Measurements from ENCODE around the gene GPR158.

The GPR158 gene

DNA sequence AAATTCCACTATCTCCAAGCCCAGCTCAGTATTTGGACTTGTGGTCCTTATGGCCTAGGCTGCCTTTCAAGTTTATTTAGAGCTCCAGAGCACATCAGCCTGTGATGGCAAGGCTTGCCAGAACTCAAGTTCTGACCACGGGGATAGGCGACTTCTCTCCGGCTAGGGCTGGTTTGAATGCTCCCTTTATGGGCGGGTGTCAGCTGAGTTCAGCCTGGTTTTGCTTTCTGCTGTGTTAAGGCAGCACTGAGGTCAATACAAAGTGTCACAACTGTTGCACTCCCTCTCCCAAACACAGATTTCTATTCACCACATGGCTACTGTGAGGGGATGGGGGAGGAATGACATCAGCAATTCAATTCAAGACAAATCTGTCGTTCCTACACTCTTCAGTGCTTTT, 441.1 kb downstream of the GPR158 start:
- no peak for DNase-seq

DNA sequence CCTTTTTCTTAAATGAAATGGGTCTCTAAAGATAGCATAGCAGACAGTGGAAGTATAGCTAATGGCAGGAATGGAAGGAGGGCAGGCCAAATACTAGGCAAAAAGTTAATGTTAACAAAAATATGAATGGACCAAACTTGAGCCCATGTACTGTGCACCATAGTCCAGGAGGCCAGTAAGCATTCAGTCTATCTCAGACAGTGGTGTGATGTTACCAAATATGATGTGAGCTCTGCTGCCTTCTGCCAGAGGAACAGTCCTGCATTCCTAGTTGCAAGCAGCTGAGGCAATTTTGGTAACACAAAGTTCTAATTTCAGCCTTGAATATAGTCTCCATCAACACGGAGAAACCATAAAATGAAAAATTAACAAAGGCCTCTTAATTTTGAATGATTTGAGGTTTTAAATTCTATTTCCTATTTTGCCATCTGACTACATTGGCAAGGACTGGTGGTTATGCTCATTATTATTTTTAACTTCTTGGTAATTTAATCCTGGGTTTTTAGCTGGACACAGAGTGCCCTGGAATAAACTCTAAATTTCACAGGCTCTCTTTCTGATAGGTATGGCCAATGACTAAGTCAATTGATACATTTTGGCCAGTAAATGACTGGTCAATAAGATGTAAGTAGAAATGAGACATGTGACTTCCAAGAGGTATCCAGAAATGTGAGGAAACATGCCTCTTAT, 442.2 kb downstream of the GPR158 start:
- DNase-seq, result no peak

DNA sequence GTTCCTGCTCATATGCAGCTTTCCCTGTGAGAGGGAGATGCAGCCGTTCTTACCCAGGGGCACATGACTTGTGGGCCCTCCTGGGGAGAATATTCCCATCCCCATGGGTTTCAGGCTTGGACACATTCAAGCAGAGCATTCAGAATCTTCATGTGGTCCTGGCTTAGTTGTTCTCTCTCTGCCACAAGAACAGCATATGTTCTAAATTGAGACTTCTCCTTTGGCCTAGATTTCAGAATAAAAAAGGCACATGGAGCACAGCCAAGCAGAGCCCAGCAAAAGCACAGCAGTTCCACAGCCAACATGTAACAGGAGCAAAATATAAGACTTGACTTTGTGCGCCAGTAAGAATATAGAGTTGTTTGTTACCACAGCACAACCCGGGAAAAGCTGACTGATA, 452.8 kb downstream of the GPR158 start:
- no peak for DNase-seq

DNA sequence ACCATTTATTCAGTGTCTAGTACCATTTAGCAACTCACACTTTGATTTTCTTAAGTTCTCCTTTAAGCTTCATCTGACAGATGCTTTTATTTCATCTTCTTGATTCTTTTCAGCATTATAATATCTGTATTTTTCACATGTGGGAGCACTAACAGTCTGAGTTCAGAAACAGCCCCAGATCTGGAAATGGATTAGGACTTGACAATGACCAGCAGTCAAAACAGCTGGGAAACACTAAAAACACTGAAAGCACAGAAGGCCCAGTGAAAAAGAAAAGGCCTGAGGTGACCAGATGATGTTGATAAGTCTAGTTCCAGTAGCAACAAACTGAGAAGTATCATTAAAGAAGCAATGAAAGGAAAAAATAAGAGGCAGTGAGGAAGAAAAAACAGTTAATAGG, 454.5 kb downstream of the GPR158 start:
- DNase-seq, result no peak

DNA sequence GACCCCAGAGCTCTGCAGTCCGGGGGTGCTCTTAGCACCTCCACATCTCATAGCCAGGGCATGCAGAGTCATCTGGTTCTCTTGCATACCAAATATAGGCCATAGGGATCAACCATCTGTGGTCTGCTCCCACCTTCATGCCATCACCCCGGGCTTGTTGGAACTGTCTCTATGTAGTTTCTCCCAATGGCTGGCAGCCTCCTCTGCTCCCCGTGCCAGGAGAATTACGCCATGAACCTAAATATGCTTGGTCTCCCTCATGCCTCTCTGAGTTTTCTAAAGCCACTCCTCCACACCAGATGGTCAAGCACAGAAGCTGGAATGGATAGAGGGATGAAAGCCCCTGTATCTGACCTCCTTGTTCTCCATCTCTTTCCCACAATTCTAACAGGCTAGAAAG, 456.7 kb downstream of the GPR158 start:
- no peak for DNase-seq

DNA sequence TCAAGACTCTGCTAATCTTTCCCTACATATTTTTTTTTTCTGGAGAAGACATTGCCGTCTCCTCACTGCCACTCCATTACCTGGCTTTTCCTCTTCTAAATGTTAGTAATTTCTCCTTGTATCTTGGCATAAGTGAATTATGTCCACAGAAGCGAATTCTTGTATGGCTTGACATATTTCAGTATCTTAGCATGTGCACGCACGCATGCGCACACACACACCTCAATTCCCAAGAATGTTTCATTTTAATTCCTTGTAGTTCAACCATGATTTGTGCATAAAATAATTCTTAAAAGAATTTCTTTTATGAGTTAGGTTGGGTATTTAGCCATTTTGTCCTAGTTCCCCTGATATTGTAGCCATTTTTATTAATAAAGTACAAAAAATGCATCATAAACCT, 458.0 kb downstream of the GPR158 start:
- DNase-seq, result no peak

DNA sequence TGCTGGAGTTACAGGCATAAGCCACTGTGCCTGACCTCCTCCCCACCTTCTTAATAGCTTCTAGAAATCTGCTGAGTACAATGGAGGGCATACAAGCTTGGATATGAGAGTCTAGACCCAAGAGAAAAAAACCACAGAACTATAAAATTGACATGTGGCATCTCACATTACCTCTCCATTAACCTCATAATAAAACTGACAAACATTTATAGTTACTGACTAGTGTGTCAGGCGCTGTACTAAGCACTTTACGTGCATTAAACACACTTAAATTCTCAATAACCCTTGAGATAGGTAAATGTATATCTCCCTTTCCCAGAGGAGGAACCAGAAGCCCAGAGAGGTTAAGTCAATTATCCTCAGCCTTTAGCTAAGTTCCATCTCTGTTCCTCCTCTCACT, 458.7 kb downstream of the GPR158 start:
- no peak for DNase-seq

DNA sequence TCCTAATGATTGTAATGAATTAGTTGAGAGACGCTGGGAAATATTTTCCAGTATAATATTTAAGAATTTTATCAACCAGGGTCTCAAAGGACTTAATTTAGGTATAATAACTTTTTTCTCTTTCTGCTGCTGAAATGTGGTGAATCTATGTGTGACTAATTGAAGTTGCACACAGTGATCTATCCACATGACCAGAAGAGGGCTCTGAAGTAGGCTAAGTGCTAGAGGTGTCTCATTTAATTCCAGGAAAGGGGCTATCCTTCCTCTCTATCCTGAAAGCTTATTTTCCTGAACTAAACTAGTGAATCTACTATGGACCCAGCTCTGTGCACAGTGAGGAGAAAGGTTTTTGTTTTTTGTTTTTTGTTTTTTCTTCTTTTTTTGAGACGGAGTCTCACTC, 464.8 kb downstream of the GPR158 start:
- no peak for DNase-seq

DNA sequence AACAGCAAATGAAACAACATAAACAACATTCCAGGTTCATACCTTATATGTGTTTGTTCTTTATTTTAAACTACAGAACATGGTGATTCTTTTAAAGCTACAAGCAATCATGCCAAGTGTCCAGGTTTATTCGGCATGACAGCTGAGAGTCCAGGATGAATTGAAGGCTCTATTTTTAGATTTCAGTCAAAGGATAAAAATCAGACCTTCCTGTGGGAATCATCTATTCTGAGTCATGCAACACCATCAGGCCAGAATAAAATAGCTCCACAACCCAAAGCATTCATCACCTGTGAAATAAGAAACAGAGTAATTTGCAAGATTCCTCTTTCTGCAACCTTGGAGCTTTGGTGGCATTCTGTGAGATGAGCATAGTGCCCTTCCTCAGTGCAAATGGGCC, 466.8 kb downstream of the GPR158 start:
- DNase-seq, result no peak

DNA sequence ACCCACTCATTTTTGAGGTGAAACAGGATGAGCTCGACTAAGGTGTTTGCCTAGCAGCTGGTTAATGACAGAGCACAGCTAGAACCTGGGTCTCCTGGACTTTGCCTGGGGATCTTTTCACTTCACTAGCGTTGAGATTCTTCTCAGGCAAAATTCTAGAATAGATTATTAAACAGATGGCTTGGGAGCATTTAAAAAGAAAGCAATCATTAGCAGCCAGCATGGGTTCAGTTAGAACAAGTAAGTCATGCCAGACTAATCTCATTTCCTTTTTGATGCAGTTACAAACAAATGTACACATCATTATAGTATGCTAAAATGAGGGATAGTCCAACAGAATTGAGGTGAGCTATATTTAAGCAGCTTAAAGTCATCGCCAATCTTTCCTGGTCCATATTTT, 467.9 kb downstream of the GPR158 start:
- DNase-seq, result no peak

DNA sequence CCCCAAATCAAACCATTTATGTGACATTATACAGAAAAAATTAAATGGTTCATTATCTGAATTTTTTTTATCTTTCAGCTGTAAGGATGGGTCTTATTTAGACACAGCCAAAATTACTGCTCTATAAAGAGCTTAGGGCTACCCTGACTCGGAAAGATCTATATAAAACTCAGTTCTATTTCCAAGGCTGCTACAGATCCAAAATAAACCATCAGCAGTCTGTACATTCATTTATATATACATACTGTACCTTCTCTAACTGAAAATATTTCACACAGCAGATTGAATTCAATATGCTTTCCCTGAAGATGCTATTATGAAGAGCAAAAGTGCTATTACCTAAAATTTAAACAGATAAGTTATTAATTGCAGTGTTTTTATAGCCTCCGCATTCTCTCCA, 471.6 kb downstream of the GPR158 start:
- DNase-seq, result no peak

DNA sequence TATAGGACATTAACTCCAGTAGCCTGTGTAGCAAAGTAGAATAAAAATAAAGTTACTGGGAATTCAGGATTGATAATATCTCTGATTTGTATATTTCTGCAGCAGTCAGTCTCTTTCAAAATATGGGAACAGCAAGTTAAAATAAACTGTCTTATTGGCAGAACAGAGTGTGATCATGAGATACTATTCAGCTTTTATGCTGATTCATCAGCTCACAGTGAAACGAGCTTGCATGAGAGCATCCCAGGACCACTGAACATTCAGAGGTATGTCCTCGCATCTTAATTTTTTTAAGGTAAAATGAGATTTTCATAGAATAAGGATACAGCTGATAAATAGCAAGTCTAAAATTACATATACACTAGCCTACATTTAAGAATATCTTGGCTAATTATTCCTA, 476.7 kb downstream of the GPR158 start:
- DNase-seq, result no peak

Data from cortex of kidney (tissue), 1 donor.